Adrenal gland (tissue), 5 donors: ENCODE measurements around the gene GTF2H2C.
"Not testable (repeated sequence)": the region's sequence is repeated elsewhere in the genome, so short reads cannot be mapped to it uniquely, and the experiment has no call there.

Experiments
- CTCF ChIP-seq, 6 experiments: fragments of 450-650 bp in 4 of 6; fragments of 200-600 bp in 2 of 6; sonication (generic) in 1 of 6; IDR thresholded peaks; 1 replicate in 5 of 6; 2 replicates in 1 of 6; pipeline versions ENCODE4 v1.5.1 to v1.8.0; 2016 to 2021; ENCODE audit warnings: antibody characterized with exemption in 6 of 6, mild to moderate bottlenecking in 2 of 6, moderate library complexity in 1 of 6
- POLR2A ChIP-seq, 2 donors: fragments of 450-650 bp; IDR thresholded peaks; one replicate each; pipeline ENCODE4 v1.6.1; 2017; ENCODE audit warnings: antibody characterized with exemption in 2 of 2, mild to moderate bottlenecking in 2 of 2, moderate library complexity in 1 of 2
- donor health status: DM: no; HTN: no; CAD: no.

GRCh38 chr5:69541347-69541746, 18.6 kb upstream of the GTF2H2C start:
- not testable (repeated sequence) for TF ChIP-seq CTCF, POLR2A (IDR thresholded peaks at IDR 0.05)
